GM19452 (cell line): ENCODE data around the gene PCGF3.
"Not testable (repeated sequence)": the region's sequence is repeated elsewhere in the genome, so short reads cannot be mapped to it uniquely, and the experiment has no call there.

Experiments
- ATAC-seq: cut with Tn5 transposase; IDR thresholded peaks from one replicate; pipeline ENCODE4 v1.9.1; 2021; ENCODE audit not compliant: unreplicated experiment

Gene PCGF3

GRCh38 chr4:667545-667925 is 38.1 kb upstream of the PCGF3 start:
- no peak for ATAC-seq

GRCh38 chr4:668219-668618 is 37.4 kb upstream of the PCGF3 start:
- ATAC-seq = not testable (repeated sequence)

- ATAC-seq = not testable (repeated sequence)
These were observed 35.6 kb upstream of the PCGF3 start for GRCh38 chr4:669806-670559.

DNA sequence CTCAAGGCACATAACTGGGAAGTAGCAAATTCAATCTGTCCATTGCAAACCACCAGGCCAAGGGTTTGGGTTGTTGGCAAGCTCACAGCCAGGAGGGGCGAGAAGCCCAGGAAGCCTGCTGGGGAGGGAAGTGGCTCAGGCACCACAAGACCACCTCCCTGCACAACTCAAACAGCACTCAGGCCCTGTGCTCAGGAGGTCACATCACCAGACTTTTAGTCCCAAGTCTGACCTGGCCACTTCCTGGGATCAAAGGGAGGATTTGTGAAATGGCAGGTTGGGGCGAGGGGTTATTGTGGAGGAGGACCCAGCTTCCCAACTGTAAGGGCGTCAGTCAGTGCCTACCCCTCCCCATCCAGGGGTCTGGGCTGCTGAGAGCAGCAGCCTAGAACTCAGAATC is 33.9 kb upstream of the PCGF3 start:
- ATAC-seq = no peak

GRCh38 chr4:673349-674091 is 32.1 kb upstream of the PCGF3 start:
- no peak for ATAC-seq

DNA sequence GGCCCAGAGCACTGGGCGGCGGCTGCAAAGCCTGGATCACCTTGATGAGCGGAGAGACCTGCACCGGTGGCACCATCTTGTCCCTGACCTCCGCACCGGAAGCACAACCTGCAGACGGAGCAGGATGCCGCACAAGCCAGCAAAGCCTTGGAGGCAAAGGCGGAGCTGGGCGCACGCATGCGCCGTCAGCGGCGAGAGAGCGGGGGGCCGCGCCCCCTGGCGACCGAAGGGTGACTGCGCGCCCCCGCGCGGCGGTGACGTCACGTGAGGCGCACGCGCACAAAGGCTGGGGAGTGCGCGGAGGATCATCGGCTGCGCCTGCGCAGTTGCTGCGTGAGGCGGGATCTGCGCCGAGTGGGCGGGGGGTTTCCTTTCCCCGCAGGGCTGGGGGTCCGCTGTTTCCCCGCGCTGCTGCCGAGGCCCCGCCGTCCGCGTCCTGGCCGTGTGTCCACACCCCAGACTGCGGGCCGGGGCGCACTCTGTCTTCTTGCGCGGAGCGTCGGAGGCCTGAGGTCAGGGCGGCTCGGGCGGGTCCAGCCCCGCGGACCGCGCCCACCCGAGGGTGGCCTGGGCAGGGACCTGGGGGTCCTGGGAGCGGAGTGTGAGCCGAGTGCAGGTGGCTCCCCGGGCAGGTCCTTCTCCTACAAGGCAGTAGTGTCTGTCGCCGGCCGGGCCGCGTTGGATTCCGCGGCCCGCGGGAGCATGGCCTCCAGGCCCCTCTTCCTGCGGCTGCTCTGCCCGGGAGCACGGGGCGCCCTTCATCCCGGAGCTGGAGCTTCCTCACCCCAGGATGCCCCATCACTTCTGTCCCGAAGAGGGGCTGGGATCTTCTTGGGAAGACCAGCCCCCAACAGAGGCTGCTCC is 31.2 kb upstream of the PCGF3 start, which contains the start of the genes ATP5ME and MYL5:
TSS of gene ATP5ME (minus strand) at position 105 of the 864 bp plus-strand sequence. CDS start at position 76, 29 bp downstream.
TSS of gene MYL5 (plus strand) at position 371 of the 864 bp plus-strand sequence. CDS start 3,485 bp downstream, outside the sequence.
- peak; percentile 86 for ATAC-seq

- ATAC-seq = peak; percentile 6
These were observed 30.4 kb upstream of the PCGF3 start for GRCh38 chr4:675036-675882.

DNA sequence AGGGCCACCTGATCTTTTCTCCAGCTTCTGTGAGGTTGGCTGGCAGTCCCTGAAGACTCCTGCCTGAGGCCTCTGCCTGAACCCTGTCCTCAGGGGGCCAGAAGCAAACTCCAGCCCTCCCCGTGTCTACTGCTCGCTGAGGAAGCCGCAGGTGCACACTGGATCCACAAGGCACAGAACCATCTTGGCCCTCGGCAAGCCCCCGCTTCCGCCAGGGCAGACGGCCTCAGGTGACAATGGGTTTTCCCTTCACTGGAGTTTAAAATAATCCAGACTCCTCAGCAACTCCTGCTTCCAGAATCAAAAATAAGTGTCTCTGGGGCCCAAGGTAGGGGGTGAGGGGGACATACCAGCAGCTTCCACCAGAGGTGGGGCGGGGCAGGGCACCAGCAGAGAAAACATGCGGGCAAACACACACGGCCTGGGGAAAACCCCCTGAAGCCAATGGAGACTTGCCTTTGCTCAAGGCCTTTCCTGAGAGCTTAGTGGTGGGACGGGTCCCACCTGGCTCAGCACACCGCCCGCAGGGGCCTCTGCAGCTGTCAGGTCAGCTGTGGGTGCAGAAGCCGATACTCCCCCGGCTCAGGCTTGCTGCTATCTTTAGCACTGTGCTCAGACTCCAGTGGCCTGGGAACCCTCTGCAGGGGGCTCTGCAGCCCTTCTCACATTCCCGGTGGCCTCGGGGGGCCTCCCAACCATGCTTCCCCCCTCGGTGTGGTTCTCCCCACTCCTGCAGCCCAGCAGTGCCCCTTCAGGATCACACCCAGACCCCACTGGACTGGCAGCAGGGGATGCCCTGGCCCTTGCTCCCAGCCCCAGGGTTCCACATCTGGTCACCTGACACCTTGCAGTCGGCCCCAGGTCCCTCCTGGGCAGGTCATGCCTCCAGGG is 29.4 kb upstream of the PCGF3 start:
- ATAC-seq = no peak

- ATAC-seq = no peak
These were observed 28.8 kb upstream of the PCGF3 start for GRCh38 chr4:676871-677235.

DNA sequence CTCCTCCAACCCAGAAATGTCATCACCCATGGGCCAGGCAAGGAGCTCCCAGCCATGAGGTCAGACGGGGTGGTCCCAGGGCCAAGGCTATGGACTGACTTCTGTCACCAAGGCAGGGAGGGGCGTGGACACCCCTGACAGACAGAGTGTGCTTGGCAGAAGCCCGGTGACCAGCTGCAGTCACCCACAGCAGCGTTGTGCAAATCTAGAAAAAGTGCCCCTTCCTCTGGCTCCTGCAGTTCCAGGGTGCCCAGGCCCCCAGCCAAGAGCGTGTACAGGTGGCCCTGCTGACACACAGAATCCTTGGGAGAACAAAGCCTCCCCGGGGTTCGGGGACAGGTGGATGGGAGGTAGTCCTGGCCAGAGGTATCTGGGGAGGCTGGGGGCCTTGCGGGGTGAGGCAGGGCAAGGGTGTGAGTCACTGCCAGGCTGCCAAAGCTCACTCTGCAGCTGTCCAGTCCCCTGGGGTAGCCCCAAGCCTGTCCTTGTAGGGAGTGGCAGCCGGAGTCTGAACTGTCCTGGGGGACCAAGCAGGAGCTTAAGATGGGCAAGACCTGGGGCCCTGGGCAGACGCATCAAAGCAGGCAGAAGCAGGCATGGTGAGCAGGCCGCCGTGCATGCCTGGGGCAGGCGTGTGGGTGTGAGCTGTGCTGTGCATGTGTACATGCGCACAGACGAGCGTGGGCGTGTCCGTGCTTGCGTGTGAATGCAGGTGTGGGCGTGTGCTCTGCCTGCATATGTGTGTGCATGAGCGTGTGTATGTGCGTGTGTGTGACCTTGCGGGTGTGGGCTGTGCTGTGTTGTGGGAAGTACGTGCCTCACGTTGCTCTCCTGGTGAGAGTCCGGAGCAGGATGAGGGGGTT is 28.0 kb upstream of the PCGF3 start:
- no peak for ATAC-seq

DNA sequence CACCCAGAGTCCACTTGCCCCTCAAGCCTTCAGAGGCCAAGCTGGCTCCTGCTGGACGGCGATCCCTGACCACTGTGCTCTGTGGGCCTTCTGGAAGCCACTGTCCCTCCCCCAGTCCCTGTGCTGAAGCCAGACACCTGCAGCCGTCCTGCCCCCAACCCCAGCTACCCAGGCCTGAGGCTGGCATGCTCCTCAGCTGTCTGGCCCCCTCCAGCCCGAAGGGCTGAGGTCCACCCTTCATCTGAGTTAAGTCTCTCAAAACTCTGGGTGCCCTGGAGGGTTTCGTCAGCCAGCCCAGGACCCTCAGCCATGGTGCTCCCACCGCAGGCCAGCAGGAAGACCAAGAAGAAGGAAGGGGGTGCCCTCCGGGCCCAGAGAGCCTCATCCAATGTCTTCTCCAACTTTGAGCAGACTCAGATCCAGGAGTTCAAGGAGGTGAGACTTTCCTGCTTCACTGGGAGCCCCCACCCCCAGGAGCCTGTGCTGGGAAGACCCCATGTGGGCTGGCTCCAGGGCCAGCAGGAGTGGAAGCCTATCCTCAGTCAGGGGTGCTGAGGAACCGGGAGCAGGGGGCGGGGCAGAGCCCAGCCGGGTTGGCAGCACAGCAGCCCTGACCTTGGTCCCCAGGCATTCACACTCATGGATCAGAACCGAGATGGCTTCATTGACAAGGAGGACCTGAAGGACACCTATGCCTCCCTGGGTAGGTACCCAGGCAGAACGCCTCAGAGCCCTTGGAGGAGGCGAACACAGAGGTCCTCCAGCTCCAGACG is 27.1 kb upstream of the PCGF3 start:
- ATAC-seq = no peak

- ATAC-seq = no peak
These were observed 26.5 kb upstream of the PCGF3 start for GRCh38 chr4:679104-679481.

GRCh38 chr4:679629-680028 is 26.0 kb upstream of the PCGF3 start:
- no peak for ATAC-seq

DNA sequence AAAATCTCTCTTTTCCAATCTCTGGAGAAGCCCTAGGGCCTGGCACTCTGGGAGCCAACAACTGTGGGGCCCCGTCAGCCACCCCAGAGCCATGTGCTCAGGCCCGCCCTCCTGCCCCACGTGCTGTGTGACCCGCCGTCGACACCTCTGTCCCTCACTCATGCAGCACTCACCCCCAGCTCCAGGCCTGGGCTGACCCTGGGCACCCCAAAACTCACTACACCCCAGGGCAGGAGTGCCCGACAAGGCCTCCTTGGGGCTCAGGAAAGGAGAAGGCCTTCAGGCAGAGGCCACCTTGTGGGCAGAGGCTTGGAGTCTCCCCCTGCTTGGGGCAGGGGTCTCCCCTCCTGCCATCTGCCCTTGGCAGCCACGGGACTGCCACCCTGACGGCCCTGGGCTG is 25.5 kb upstream of the PCGF3 start:
- ATAC-seq = no peak

DNA sequence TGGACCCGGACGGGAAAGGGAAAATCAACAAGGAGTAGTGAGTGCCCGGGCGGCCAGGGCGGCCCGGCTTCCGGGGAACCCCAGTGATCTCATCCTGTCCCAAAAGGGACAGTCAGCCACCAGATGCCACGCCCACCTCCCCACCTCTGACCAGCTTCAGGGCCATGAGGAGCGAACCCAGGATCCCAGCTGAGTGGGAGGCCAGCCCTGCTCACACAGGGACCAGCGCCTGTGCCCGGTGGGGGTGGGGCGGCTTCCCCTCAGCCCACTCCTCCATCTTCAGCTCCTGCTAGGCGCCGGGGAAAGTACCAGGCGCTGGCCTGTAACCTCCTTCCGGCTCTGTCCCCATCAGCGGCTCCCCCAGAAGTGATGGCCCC is 25.1 kb upstream of the PCGF3 start:
- ATAC-seq = peak; percentile 25

DNA sequence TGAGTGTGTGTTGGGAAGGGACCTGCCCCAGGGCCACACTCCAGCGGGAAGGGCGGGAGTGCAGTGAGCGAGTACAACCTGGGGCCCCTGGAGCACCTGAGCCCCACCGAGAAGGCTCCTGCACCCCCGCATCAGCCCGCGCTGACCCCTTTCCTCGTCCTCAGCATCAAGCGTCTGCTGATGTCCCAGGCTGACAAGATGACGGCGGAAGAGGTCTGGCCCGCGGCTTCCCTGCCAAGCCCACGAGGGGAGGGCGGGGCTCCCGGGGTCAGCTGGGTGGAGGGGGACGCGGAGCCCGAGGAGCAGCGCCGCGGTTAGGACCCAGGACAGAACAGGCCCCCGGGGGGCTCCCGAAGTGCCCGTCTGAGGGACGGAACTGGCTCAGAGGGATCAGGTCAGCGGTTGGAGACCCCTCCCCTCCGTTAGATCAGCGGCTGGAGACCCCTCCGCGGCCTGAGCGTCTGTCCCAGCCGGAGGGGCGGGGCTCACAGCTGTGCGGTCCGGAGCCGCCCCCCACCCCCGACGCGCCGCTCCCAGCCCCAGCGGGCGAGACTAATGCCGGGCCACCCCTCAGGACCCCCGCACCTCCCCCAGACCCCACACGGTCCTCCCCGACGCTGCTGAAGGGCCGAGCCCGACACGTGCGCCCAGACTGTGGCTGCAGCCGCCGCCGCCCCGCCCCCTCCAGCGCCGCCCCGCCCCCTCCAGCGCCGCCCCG is 24.5 kb upstream of the PCGF3 start:
- peak; percentile 51 for ATAC-seq

GRCh38 chr4:681736-682451 is 23.7 kb upstream of the PCGF3 start:
- ATAC-seq = no peak
